Astrocyte (in vitro differentiated cells and primary cell): Measurements from ENCODE around the gene RXRB. TPM values are rescaled to one million over a fixed set of nuclear protein-coding genes. Genes with fewer than 3 reads are reported as not detected.

Experiments used
- DNase-seq: peaks from one replicate; pipeline ENCODE4 v3.0.0-alpha.2; 2010; ENCODE audit warnings: low read depth
- FAIRE-seq: peaks from 2 replicates; lab custom pipeline; 2011; peaks lifted over from hg19 to GRCh38; lab: Jason Lieb, UNC
- H2AFZ ChIP-seq: 2 replicates; pipeline ENCODE4 v1.6.0; 2012; ENCODE audit warnings: low read depth, low read length, inconsistent platforms
- H3K27ac ChIP-seq: 2 replicates; pipeline ENCODE4 v1.5.1; 2011; ENCODE audit warnings: low read depth, low read length, inconsistent platforms
- H3K27me3 ChIP-seq: 2 replicates; pipeline ENCODE4 v1.6.0; 2011; ENCODE audit warnings: low read length, inconsistent platforms; ENCODE audit not compliant: insufficient read depth
- H3K36me3 ChIP-seq: 2 replicates; pipeline ENCODE4 v1.5.1; 2011; ENCODE audit warnings: low read length, inconsistent platforms; ENCODE audit not compliant: insufficient read depth
- H3K4me1 ChIP-seq: 2 replicates; pipeline ENCODE4 v1.5.1; 2011; ENCODE audit warnings: low read length, inconsistent platforms; ENCODE audit not compliant: insufficient read depth
- H3K4me2 ChIP-seq: 2 replicates; pipeline ENCODE4 v1.6.0; 2012; ENCODE audit warnings: low read length, inconsistent platforms
- H3K4me3 ChIP-seq: 2 replicates; pipeline ENCODE4 v1.5.1; 2011; ENCODE audit warnings: low read depth, mild to moderate bottlenecking, low read length, inconsistent platforms; ENCODE audit not compliant: insufficient read depth
- H3K79me2 ChIP-seq: 2 replicates; pipeline ENCODE4 v1.6.0; 2012; ENCODE audit warnings: mild to moderate bottlenecking, low read length, inconsistent platforms; ENCODE audit not compliant: insufficient read depth
- H3K9ac ChIP-seq: 2 replicates; pipeline ENCODE4 v1.6.0; 2012; ENCODE audit warnings: mild to moderate bottlenecking, low read length, inconsistent platforms
- H3K9me3 ChIP-seq: 2 replicates; pipeline ENCODE4 v1.5.1; 2012; ENCODE audit warnings: low read depth, mild to moderate bottlenecking, low read length, inconsistent platforms; ENCODE audit not compliant: insufficient read depth
- H4K20me1 ChIP-seq: 2 replicates; pipeline ENCODE4 v1.6.0; 2012; ENCODE audit warnings: low read length, inconsistent platforms; ENCODE audit not compliant: insufficient read depth
- H3K27ac Mint-ChIP-seq: one replicate; pipeline ENCODE4 v1.8.0; 2021; ENCODE audit warnings: mild to moderate bottlenecking, mixed read lengths; ENCODE audit not compliant: unreplicated experiment
- H3K27me3 Mint-ChIP-seq: one replicate; pipeline ENCODE4 v1.8.0; 2021; ENCODE audit warnings: low read depth, mixed read lengths; ENCODE audit not compliant: unreplicated experiment
- H3K36me3 Mint-ChIP-seq: one replicate; pipeline ENCODE4 v1.8.0; 2021; ENCODE audit warnings: low read depth, mixed read lengths; ENCODE audit not compliant: unreplicated experiment
- H3K4me1 Mint-ChIP-seq: one replicate; pipeline ENCODE4 v1.8.0; 2021; ENCODE audit warnings: low read depth, mixed read lengths; ENCODE audit not compliant: unreplicated experiment
- H3K4me3 Mint-ChIP-seq: one replicate; pipeline ENCODE4 v1.8.0; 2021; ENCODE audit warnings: mild to moderate bottlenecking, moderate library complexity, mixed read lengths; ENCODE audit not compliant: unreplicated experiment
- H3K9me3 Mint-ChIP-seq: one replicate; pipeline ENCODE4 v1.8.0; 2021; ENCODE audit warnings: mild to moderate bottlenecking, mixed read lengths; ENCODE audit not compliant: unreplicated experiment
- CTCF ChIP-seq: IDR thresholded peaks from 2 replicates; pipeline ENCODE4 v1.5.1; 2011; ENCODE audit warnings: low read depth, mild to moderate bottlenecking, inconsistent platforms, low read length, moderate library complexity; ENCODE audit not compliant: insufficient read depth
- EZH2 ChIP-seq: IDR thresholded peaks from 2 replicates; pipeline ENCODE4 v1.6.1; 2012; ENCODE audit warnings: mild to moderate bottlenecking, low read length, inconsistent platforms; ENCODE audit not compliant: insufficient read depth
- total RNA-seq: library from RNA; stranded (reverse); gene quantifications from 2 replicates; pipeline ENCODE4 v1.2.1, GENCODE V29; 2021

The RXRB gene
- total RNA-seq, 1 donor from 2014 or later: 34.0 TPM

- no peak overlapping the region for H3K9ac ChIP-seq
- Mint-ChIP-seq H3K27ac (no peak overlapping the region), H3K4me1 (peaks cover 4% of the 10 kb centered on the region), H3K4me3 (no peak overlapping the region), H3K9me3 (peaks cover 3% of the 10 kb centered on the region), H3K36me3 (no peaks in the 10 kb centered on the region), H3K27me3 (peaks cover 47% of the 10 kb centered on the region)
- H3K79me2 ChIP-seq: no peaks in the 10 kb centered on the region
- no peaks in the 10 kb centered on the region for H3K36me3 ChIP-seq
- no peaks in the 10 kb centered on the region for H3K9me3 ChIP-seq
- H2AFZ ChIP-seq: no peak overlapping the region
- H3K4me2 ChIP-seq: no peak overlapping the region
- DNase-seq (no peak), FAIRE-seq (no peak)
- no peaks in the 10 kb centered on the region for H4K20me1 ChIP-seq
- H3K4me3 ChIP-seq: no peak overlapping the region
- TF ChIP-seq EZH2: no peak
- no peak for TF ChIP-seq CTCF
- H3K27ac ChIP-seq: no peak overlapping the region
- H3K27me3 ChIP-seq: no peaks in the 10 kb centered on the region
- peaks cover 16% of the 10 kb centered on the region for H3K4me1 ChIP-seq
Observed at GRCh38 chr6:33164665-33165373, 35.6 kb downstream of the RXRB start.

- peaks cover 4% of the 10 kb centered on the region for H3K4me1 Mint-ChIP-seq
- no peak for TF ChIP-seq EZH2
- TF ChIP-seq CTCF: no peak
- H3K9me3 ChIP-seq: no peaks in the 10 kb centered on the region
Observed at GRCh38 chr6:33164176-33164575, 36.3 kb downstream of the RXRB start.

DNA sequence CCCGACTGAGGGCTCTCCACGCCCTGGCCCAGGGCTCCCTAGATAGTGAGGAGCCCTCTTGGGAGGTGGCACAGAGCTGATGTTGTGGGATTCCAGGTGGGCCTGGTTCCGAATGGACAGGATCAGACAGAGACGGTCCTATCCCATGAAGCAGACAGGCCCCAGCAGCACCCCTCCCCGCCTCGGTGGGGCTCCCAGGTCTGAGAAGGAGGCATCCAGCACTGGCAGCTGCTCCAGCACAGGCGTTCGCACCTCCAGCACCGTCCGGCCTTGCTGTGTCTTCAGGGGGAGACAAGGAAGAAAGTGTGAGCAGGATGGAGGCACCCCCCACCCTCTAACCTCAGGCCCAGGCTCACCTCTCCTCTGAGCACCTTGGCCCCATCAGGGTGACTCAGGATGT is 36.9 kb downstream of the RXRB start:
- no peaks in the 10 kb centered on the region for H3K36me3 Mint-ChIP-seq
- peaks cover 41% of the 10 kb centered on the region for H3K27me3 Mint-ChIP-seq
- DNase-seq: no peak
- Histone ChIP-seq H3K9ac (no peak overlapping the region), H3K27ac (no peak overlapping the region), H3K4me1 (peaks cover 16% of the 10 kb centered on the region), H3K27me3 (no peaks in the 10 kb centered on the region), H3K4me3 (no peak overlapping the region), H2AFZ (no peak overlapping the region), H3K79me2 (no peaks in the 10 kb centered on the region), H3K4me2 (no peak overlapping the region), H3K36me3 (no peaks in the 10 kb centered on the region), H4K20me1 (no peaks in the 10 kb centered on the region), H3K9me3 (no peaks in the 10 kb centered on the region)
- peaks cover 4% of the 10 kb centered on the region for H3K4me1 Mint-ChIP-seq
- H3K27ac Mint-ChIP-seq: no peak overlapping the region
- FAIRE-seq: no peak
- H3K9me3 Mint-ChIP-seq: peaks cover 3% of the 10 kb centered on the region
- TF ChIP-seq EZH2 (no peak), CTCF (no peak)
- no peak overlapping the region for H3K4me3 Mint-ChIP-seq

More at GRCh38 chr6:33164176-33164575, 36.3 kb downstream of the RXRB start:
- Histone ChIP-seq H2AFZ (no peak overlapping the region), H3K9ac (no peak overlapping the region), H4K20me1 (no peaks in the 10 kb centered on the region), H3K4me1 (peaks cover 16% of the 10 kb centered on the region), H3K27me3 (no peaks in the 10 kb centered on the region), H3K79me2 (no peaks in the 10 kb centered on the region), H3K4me2 (no peak overlapping the region), H3K36me3 (no peaks in the 10 kb centered on the region), H3K4me3 (no peak overlapping the region), H3K27ac (no peak overlapping the region)
- no peak for FAIRE-seq
- H3K36me3 Mint-ChIP-seq: no peaks in the 10 kb centered on the region
- H3K4me3 Mint-ChIP-seq: no peak overlapping the region
- H3K9me3 Mint-ChIP-seq: peaks cover 3% of the 10 kb centered on the region
- peaks cover 40% of the 10 kb centered on the region for H3K27me3 Mint-ChIP-seq
- DNase-seq: no peak
- no peak overlapping the region for H3K27ac Mint-ChIP-seq
